Spinal cord (tissue), 10 donors: ENCODE data around the gene APOLD1. TPM values are rescaled to one million over a fixed set of nuclear protein-coding genes. Genes with fewer than 3 reads are reported as not detected.

Experiments
- DNase-seq, 6 donors: peaks; one replicate each; pipeline versions ENCODE4 v3.0.0 to v3.0.0-alpha.2; 2013 to 2015; ENCODE audit warnings: low spot score in 6 of 6, low read depth in 4 of 6
- H3K27ac ChIP-seq: one replicate; pipeline ENCODE4 v1.5.1; 2013; ENCODE audit warnings: low read depth, low read length, control low read depth
- H3K27me3 ChIP-seq: one replicate; pipeline ENCODE4 v1.6.1; 2013; ENCODE audit warnings: low read length; ENCODE audit not compliant: control insufficient read depth, insufficient read depth
- H3K36me3 ChIP-seq: one replicate; pipeline ENCODE4 v1.6.1; 2013; ENCODE audit warnings: low read length; ENCODE audit not compliant: control insufficient read depth, insufficient read depth
- H3K4me1 ChIP-seq: one replicate; pipeline ENCODE4 v1.6.1; 2013; ENCODE audit warnings: low read length; ENCODE audit not compliant: control insufficient read depth, insufficient read depth
- H3K4me3 ChIP-seq: one replicate; pipeline ENCODE4 v1.5.1; 2013; ENCODE audit warnings: low read depth, low read length, control low read depth
- H3K9me3 ChIP-seq: one replicate; pipeline ENCODE4 v1.6.1; 2013; ENCODE audit warnings: low read length; ENCODE audit not compliant: control insufficient read depth, insufficient read depth
- WGBS: methylation state at CpG from one replicate; pipeline ENCODE4 v1.1.5; 2013; ENCODE audit warnings: missing lambda C conversion rate; ENCODE audit not compliant: insufficient coverage; 5-methylcytosine and 5-hydroxymethylcytosine counted together
- polyA plus RNA-seq, 2 donors: library from polyadenylated mRNA; unstranded; fragments of 120-200 nt; gene quantifications; one replicate each; pipeline ENCODE4 v1.2.1, GENCODE V29; 2013; ENCODE audit not compliant: insufficient read length in 2 of 2
- total RNA-seq, 2 donors: library from RNA; depleted of rRNA in 1 of 2; stranded (reverse); fragments of 120-200 nt in 1 of 2; fragments of >200 nt in 1 of 2; gene quantifications; one replicate each; pipeline versions ENCODE4 v1.2.3 to v1.2.4, GENCODE V29; 2013 to 2014
- donor health status: healthy.

The APOLD1 gene
- total and polyA plus RNA-seq, 4 donors, result 13.1 to 76.2 (median 26.6) TPM

- H3K27ac ChIP-seq, result no peak overlapping the region
- H3K36me3 ChIP-seq, result no peaks in the 10 kb centered on the region
- H3K4me3 ChIP-seq, result no peak overlapping the region
- H3K4me1 ChIP-seq, result no peaks in the 10 kb centered on the region
- DNase-seq, result peak in 1 of 6 donors; percentile 35
- no peaks in the 10 kb centered on the region for H3K27me3 ChIP-seq
- no peaks in the 10 kb centered on the region for H3K9me3 ChIP-seq
- 97% methylated on average over 6 of the region's 7 CpGs for WGBS
These were observed 36.0 kb upstream of the APOLD1 start for GRCh38 chr12:12749433-12749832.

- Histone ChIP-seq H3K27me3 (no peaks in the 10 kb centered on the region), H3K9me3 (no peaks in the 10 kb centered on the region), H3K36me3 (no peaks in the 10 kb centered on the region), H3K4me3 (no peak overlapping the region), H3K27ac (no peak overlapping the region), H3K4me1 (peaks cover 3% of the 10 kb centered on the region)
- WGBS, result 89% methylated on average over 2 of the region's 5 CpGs
- DNase-seq, result no peak
These were observed 29.5 kb upstream of the APOLD1 start for GRCh38 chr12:12755923-12756322.

- peaks cover 3% of the 10 kb centered on the region for H3K4me1 ChIP-seq
- H3K36me3 ChIP-seq, result no peaks in the 10 kb centered on the region
- DNase-seq, result no peak
- no peaks in the 10 kb centered on the region for H3K9me3 ChIP-seq
- H3K27me3 ChIP-seq, result no peaks in the 10 kb centered on the region
- 88% methylated on average over 1 of the region's 2 CpGs for WGBS
- H3K4me3 ChIP-seq, result no peak overlapping the region
- no peak overlapping the region for H3K27ac ChIP-seq
These were observed 28.3 kb upstream of the APOLD1 start for GRCh38 chr12:12757121-12757520.

DNA sequence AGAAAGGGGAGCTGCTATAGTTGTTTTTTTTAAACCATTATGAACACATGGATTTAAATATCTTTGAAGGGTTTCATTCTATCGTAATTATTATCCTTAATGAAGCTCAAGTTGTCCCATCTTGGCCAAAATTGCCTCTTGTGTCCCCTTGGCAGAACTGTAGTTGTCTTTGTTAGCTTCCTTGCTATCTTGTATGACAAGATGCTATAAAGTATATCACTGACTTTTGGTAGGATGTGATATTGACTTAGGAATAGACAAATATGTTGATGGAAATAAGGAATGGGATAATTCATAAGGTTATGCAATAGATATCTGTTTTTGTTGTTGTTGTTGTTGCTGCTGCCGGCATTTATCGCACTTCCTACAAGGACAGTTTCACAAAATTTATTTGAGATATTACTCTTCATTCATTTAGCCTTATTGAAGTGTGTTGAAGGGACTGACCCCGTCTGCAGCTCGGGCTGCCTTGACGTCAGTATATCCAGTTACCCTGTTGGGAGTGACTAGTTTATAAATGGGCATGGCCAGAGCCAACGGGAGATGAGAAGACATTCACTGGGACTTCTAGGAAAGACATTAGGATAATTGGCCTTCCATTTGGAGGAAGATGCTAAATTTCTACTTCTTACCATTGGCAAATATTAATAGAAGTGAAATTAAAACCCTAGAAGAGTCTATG is 26.1 kb upstream of the APOLD1 start:
- Histone ChIP-seq H3K36me3 (no peaks in the 10 kb centered on the region), H3K4me3 (no peak overlapping the region), H3K27ac (no peak overlapping the region), H3K4me1 (peaks cover 3% of the 10 kb centered on the region), H3K9me3 (no peaks in the 10 kb centered on the region), H3K27me3 (no peaks in the 10 kb centered on the region)
- DNase-seq, result no peak
- 80% methylated on average over 3 of the region's 7 CpGs for WGBS

DNA sequence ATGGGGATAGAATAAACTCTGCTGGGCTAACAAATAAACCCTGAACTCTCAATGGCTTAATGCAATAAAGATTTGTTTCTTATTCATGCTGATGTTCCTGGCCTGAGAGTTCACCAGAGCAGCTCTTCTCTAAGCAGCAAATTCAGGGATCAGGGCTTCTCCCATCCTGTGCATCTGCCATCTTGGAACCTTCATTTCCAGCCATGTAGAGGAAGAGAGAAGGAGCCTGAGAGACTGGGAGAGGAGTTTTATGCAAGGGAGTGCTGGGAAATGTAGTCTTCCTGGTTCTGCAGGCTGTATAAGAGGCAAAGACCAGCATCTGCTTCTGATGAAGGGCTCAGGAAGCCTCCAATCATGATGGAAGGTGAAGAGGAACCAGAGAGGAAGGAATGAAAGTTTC is 20.6 kb upstream of the APOLD1 start:
- H3K9me3 ChIP-seq, result no peaks in the 10 kb centered on the region
- no peaks in the 10 kb centered on the region for H3K27me3 ChIP-seq
- H3K4me1 ChIP-seq, result no peaks in the 10 kb centered on the region
- H3K36me3 ChIP-seq, result no peaks in the 10 kb centered on the region
- H3K4me3 ChIP-seq, result no peak overlapping the region
- no peak for DNase-seq
- no peak overlapping the region for H3K27ac ChIP-seq

DNA sequence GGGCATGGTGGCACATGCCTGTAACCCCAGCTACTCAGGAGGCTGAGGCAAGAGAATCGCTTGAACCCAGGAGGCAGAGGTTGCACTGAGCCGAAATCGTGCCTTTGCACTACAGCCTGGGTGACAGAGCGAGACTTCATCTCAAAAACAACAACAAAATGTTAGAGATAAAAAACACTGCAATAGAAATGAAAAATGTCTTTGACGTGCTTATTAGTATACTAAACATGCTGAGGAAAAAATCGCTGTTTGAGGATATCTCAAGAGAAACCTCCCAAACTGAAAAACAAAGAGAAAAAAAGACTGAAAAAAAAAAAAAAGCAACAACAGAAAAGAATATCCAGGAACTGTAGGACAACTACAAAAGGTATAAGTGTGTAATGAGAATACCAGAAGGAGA is 15.2 kb upstream of the APOLD1 start:
- no peaks in the 10 kb centered on the region for H3K27me3 ChIP-seq
- no CpG with 5 or more reads among the region's 6 CpGs for WGBS

DNA sequence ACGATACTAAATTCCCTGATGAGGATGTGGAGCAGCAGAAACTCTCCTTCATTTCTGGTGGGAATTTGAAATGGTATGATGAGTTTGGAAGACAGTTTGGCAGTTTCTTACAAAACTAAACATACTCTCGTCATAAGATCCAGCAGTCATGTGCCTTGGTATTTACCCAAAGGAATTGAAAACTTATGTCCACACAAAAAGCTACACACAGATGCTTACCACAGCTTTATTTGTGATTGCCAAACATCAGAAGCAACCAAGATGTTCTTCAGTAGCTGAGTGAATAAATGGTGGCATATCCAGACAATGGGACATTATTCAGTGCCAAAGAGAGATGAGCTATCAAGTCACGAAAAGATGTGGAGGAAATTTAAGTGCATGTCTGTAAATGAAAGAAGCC is 10.7 kb upstream of the APOLD1 start:
- Histone ChIP-seq H3K9me3 (no peaks in the 10 kb centered on the region), H3K27ac (no peak overlapping the region), H3K36me3 (no peaks in the 10 kb centered on the region), H3K4me1 (no peaks in the 10 kb centered on the region), H3K4me3 (no peak overlapping the region), H3K27me3 (no peaks in the 10 kb centered on the region)
- WGBS, result 17% methylated on average over 1 of the region's 3 CpGs
- DNase-seq, result no peak

More for the DNA sequence above, 15.2 kb upstream of the APOLD1 start:
- no peaks in the 10 kb centered on the region for H3K9me3 ChIP-seq
- DNase-seq, result no peak
- H3K36me3 ChIP-seq, result no peaks in the 10 kb centered on the region
- no peak overlapping the region for H3K27ac ChIP-seq
- no peak overlapping the region for H3K4me3 ChIP-seq
- no peaks in the 10 kb centered on the region for H3K4me1 ChIP-seq

DNA sequence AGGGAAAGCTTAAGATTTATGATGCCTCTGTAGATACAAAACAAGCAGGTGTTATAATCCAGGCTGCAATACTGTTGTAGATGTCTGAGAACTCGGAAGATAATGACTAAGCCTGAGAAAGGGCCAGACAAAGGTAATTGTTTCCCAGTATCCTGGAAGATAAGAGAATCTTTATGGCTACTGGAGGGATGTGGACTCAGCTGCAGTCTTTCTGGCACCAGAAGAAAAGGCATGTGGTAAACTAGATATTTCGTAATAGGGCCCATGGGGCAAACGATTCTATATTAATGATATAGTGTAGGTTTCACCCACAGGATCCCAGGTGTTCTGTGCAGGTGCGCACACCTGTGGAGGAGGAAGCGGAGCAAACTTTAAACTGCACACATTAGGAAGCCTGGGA is 9.2 kb upstream of the APOLD1 start:
- Histone ChIP-seq H3K27ac (no peak overlapping the region), H3K4me3 (no peak overlapping the region), H3K36me3 (no peaks in the 10 kb centered on the region), H3K27me3 (no peaks in the 10 kb centered on the region), H3K4me1 (no peaks in the 10 kb centered on the region), H3K9me3 (no peaks in the 10 kb centered on the region)
- no peak for DNase-seq
- 71% methylated on average over 3 of the region's 5 CpGs for WGBS

DNA sequence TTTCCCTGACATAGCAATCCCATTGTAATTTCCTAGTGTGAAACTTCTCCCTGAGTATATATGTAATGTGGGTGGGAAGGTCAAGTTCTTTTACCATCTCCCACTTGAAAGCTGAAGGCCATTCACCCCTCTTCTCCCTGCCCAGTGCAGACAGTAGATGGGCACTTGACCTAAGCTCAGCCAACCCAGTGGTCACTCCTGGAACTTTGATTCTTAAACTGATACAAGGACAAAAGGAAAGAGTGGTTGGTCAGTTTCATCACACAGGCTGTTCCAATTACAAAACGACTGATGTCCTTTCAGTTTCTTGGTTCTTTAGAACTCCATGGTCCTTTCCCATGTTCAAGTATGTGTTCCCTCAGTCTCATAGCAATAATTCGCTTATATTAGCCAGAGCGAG is 8.4 kb upstream of the APOLD1 start:
- Histone ChIP-seq H3K4me1 (no peaks in the 10 kb centered on the region), H3K27ac (no peak overlapping the region), H3K36me3 (no peaks in the 10 kb centered on the region), H3K27me3 (no peaks in the 10 kb centered on the region), H3K4me3 (no peak overlapping the region), H3K9me3 (no peaks in the 10 kb centered on the region)
- DNase-seq, result no peak
- 71% methylated on average over 1 of the region's 3 CpGs for WGBS

DNA sequence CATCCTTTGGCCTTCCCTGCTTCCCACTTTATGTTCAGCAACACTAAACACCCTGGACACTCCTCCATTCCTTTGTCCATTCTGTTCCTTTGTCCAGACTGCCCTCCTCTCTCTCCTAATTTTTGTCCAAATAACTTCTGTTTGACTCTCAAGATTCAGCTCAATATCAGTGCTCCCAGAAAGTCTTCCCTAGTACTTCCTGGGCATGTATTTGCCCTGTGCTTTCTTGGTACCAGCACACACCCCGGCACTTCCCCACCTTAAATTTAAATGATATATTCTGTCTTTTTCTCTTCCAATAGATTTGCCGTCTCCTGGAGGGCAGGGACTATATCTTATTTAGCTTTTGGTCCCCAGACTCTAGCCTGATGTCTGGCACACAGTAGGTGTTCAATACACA is 6.5 kb upstream of the APOLD1 start:
- no peaks in the 10 kb centered on the region for H3K36me3 ChIP-seq
- no peaks in the 10 kb centered on the region for H3K9me3 ChIP-seq
- no peak for DNase-seq
- H3K4me3 ChIP-seq, result no peak overlapping the region
- H3K27ac ChIP-seq, result no peak overlapping the region
- H3K27me3 ChIP-seq, result no peaks in the 10 kb centered on the region
- no peaks in the 10 kb centered on the region for H3K4me1 ChIP-seq
- no CpG with 5 or more reads among the region's 2 CpGs for WGBS
